ENCODE data around the gene RDH12.

The RDH12 gene

DNA sequence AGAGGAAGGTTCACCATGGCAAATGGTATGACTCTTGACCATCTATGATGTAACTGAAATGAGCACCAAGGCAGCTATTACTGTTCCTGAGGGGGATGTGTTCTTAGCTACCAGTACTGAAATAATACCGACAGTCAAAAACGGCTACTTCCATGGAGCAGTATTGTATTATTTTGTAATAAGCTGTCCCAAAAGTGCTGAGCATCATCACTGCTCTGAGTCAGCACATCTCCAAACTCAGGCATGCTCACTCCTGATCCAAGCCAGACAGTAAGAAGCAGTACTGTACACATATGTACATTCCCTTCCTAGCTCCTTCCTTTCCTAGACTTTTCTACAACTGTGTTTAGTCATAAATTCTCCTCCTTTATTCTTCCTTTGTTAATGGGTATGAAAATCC is 35.8 kb upstream of the RDH12 start:
- Histone ChIP-seq H3K4me3 (replicated peaks; ENCODE audit: insufficient read depth, low read length) (no peak overlapping the region), H3K27me3 (ENCODE audit: insufficient read depth, poor library complexity, severe bottlenecking) (no peaks in the 10 kb centered on the region), H3K27ac (replicated peaks) (no peak overlapping the region)
- TF ChIP-seq SPI1 (IDR thresholded peaks at IDR 0.05; ENCODE audit: borderline replicate concordance, low read depth) (no peak), POLR2AphosphoS5 (IDR thresholded peaks at IDR 0.05; ENCODE audit: low read depth) (no peak), GABPA (IDR thresholded peaks at IDR 0.05; ENCODE audit: low read depth) (no peak)
- TF ChIP-seq, protein P1, sequence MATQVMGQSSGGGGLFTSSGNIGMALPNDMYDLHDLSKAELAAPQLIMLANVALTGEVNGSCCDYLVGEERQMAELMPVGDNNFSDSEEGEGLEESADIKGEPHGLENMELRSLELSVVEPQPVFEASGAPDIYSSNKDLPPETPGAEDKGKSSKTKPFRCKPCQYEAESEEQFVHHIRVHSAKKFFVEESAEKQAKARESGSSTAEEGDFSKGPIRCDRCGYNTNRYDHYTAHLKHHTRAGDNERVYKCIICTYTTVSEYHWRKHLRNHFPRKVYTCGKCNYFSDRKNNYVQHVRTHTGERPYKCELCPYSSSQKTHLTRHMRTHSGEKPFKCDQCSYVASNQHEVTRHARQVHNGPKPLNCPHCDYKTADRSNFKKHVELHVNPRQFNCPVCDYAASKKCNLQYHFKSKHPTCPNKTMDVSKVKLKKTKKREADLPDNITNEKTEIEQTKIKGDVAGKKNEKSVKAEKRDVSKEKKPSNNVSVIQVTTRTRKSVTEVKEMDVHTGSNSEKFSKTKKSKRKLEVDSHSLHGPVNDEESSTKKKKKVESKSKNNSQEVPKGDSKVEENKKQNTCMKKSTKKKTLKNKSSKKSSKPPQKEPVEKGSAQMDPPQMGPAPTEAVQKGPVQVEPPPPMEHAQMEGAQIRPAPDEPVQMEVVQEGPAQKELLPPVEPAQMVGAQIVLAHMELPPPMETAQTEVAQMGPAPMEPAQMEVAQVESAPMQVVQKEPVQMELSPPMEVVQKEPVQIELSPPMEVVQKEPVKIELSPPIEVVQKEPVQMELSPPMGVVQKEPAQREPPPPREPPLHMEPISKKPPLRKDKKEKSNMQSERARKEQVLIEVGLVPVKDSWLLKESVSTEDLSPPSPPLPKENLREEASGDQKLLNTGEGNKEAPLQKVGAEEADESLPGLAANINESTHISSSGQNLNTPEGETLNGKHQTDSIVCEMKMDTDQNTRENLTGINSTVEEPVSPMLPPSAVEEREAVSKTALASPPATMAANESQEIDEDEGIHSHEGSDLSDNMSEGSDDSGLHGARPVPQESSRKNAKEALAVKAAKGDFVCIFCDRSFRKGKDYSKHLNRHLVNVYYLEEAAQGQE (IDR thresholded peaks at IDR 0.05; ENCODE audit: insufficient replicate concordance, low read depth) = no peak
- TF ChIP-seq, protein P2, sequence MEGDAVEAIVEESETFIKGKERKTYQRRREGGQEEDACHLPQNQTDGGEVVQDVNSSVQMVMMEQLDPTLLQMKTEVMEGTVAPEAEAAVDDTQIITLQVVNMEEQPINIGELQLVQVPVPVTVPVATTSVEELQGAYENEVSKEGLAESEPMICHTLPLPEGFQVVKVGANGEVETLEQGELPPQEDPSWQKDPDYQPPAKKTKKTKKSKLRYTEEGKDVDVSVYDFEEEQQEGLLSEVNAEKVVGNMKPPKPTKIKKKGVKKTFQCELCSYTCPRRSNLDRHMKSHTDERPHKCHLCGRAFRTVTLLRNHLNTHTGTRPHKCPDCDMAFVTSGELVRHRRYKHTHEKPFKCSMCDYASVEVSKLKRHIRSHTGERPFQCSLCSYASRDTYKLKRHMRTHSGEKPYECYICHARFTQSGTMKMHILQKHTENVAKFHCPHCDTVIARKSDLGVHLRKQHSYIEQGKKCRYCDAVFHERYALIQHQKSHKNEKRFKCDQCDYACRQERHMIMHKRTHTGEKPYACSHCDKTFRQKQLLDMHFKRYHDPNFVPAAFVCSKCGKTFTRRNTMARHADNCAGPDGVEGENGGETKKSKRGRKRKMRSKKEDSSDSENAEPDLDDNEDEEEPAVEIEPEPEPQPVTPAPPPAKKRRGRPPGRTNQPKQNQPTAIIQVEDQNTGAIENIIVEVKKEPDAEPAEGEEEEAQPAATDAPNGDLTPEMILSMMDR (IDR thresholded peaks at IDR 0.05; ENCODE audit: insufficient read depth, low read length) = no peak
- DNase-seq (ENCODE audit: low read depth in 1 of 2, low spot score in 1 of 2) = no peak

DNA sequence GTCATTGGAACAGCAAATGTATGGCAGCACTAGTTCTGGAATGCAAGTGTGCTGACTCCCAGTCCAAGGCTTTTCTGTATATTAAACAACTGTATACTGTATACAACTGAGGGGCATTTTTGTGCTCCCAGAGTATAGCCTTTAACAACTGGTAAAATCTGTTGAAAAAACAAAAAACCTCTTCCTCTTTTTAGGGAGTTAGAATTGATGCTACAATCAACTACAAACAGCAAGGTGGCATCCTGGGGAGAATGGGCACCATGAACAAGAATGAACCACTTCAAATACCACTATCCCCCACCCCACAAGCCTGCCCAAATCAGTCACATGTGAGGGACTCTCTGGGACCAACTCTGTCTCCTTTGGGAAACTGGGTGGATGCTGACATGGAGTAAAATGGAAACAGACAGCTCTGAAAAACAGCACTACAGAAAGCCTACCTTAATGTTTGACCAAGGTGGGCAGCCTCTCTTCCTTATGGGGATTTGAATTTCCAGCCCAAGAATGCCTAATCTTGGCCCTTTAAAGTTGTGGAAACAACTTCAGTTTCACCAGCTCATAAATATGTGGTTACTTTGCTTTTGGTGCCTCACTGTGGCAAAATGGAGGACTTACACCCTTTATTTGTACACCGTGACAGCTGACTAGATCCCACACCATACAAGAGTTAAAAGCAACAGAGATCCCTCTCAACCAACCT is 34.8 kb upstream of the RDH12 start:
- Histone ChIP-seq H3K4me3 (replicated peaks; ENCODE audit: insufficient read depth, low read length) (no peak overlapping the region), H3K27me3 (ENCODE audit: insufficient read depth, poor library complexity, severe bottlenecking) (no peaks in the 10 kb centered on the region), H3K27ac (replicated peaks) (no peak overlapping the region)
- DNase-seq (ENCODE audit: low read depth in 1 of 2, low spot score in 1 of 2) = peak in 1 of 2 experiments; percentile 16
- TF ChIP-seq, protein P1 (IDR thresholded peaks at IDR 0.05; ENCODE audit: insufficient replicate concordance, low read depth) = no peak
- TF ChIP-seq SPI1 (IDR thresholded peaks at IDR 0.05; ENCODE audit: borderline replicate concordance, low read depth) = peak; percentile 71

DNA sequence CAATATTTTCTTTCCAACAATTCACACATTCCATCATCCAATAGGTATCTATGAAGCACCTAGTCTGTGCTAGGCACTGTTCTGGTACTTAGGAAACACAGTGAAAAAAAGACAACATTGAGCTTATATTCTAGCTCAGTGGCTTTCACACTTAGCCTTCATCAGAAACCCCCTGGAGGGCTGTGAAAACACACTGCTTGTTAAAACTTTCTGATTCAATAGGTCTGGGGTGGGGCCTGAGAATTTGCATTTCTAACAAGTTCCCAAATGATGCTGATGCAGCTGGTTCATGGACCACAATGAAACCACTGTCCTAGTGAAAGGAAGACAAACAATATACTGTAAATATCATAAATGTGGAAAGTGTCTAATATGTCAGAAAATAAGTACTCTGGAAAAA is 33.1 kb upstream of the RDH12 start:
- no peak for DNase-seq (ENCODE audit: low read depth in 1 of 2, low spot score in 1 of 2)
- no peaks in the 10 kb centered on the region for H3K27me3 ChIP-seq (ENCODE audit: insufficient read depth, poor library complexity, severe bottlenecking)
- no peak overlapping the region for H3K27ac ChIP-seq (replicated peaks)
- no peak overlapping the region for H3K4me3 ChIP-seq (replicated peaks; ENCODE audit: insufficient read depth, low read length)
- TF ChIP-seq SPI1 (IDR thresholded peaks at IDR 0.05; ENCODE audit: borderline replicate concordance, low read depth) = no peak
- TF ChIP-seq, protein P2 (IDR thresholded peaks at IDR 0.05; ENCODE audit: insufficient read depth, low read length) = no peak
- TF ChIP-seq GABPA (IDR thresholded peaks at IDR 0.05; ENCODE audit: low read depth) = no peak
- no peak for TF ChIP-seq POLR2AphosphoS5 (IDR thresholded peaks at IDR 0.05; ENCODE audit: low read depth)
- TF ChIP-seq, protein P1 (IDR thresholded peaks at IDR 0.05; ENCODE audit: insufficient replicate concordance, low read depth) = no peak
